GM13976 (cell line): ENCODE results near the gene SMURF2.
"Not testable (repeated sequence)": the region's sequence is repeated elsewhere in the genome, so short reads cannot be mapped to it uniquely, and the experiment has no call there.

Experiments
- DNase-seq: peaks from one replicate; pipeline ENCODE4 v3.0.0; 2012; ENCODE audit warnings: low spot score
- CTCF ChIP-seq: IDR thresholded peaks from 2 replicates; pipeline ENCODE4 v1.5.1; 2012; ENCODE audit warnings: borderline replicate concordance, mild to moderate bottlenecking; ENCODE audit not compliant: insufficient read depth; ENCODE audit errors: extremely low read depth, missing control alignments, control extremely low read depth
- in situ Hi-C: fragments of 300-500 bp; cut with MboI; formaldehyde crosslinking; loops from one replicate; pipeline ENCODE4 v1.12.0; 2022; ENCODE audit warnings: low sequenced_read_pairs, mixed read lengths, inconsistent platforms; ENCODE audit not compliant: unreplicated experiment

SMURF2 gene

GRCh38 chr17:64607862-64608565 lies 54.1 kb downstream of the SMURF2 start:
- in situ Hi-C loops = no loop called here
- no peak for TF ChIP-seq CTCF
- DNase-seq = no peak

GRCh38 chr17:64604532-64604931 lies 57.6 kb downstream of the SMURF2 start:
- in situ Hi-C loops = not testable (repeated sequence)

GRCh38 chr17:64603987-64604386 lies 58.1 kb downstream of the SMURF2 start:
- TF ChIP-seq CTCF = no peak
- no peak for DNase-seq
- in situ Hi-C loops = no loop called here

More at GRCh38 chr17:64604532-64604931, 57.6 kb downstream of the SMURF2 start:
- not testable (repeated sequence) for DNase-seq

- no peak for DNase-seq
- in situ Hi-C loops = no loop called here
- no peak for TF ChIP-seq CTCF
Measured at GRCh38 chr17:64599827-64600226, 62.3 kb downstream of the SMURF2 start.

- in situ Hi-C loops = no loop called here
- no peak for TF ChIP-seq CTCF
- no peak for DNase-seq
Measured at GRCh38 chr17:64599187-64599676, 62.9 kb downstream of the SMURF2 start.

- no peak for DNase-seq
- in situ Hi-C loops = no loop called here
- TF ChIP-seq CTCF = no peak
Measured at GRCh38 chr17:64598672-64599071, 63.4 kb downstream of the SMURF2 start.

GRCh38 chr17:64596988-64597387 lies 65.1 kb downstream of the SMURF2 start:
- no peak for DNase-seq
- in situ Hi-C loops = no loop called here

More at GRCh38 chr17:64596988-64597387, 65.1 kb downstream of the SMURF2 start:
- TF ChIP-seq CTCF = no peak
